Activated CD4-positive, alpha-beta T cell treated with anti-CD3 and anti-CD28 coated beads for 36 hours (primary cell): ENCODE data around the gene TPP1. TPM values are rescaled to one million over a fixed set of nuclear protein-coding genes. Genes with fewer than 3 reads are reported as not detected.

Experiments
- ATAC-seq: fragments of 200-7000 bp; cut with Tn5 transposase; one replicate; pipeline ENCODE4 v1.10.0; 2021; ENCODE audit warnings: mild to moderate bottlenecking, moderate library complexity
- CTCF ChIA-PET: fragments of 350-600 bp; sonication (Branson Sonifier 250); formaldehyde crosslinking; loops from one replicate; lab custom pipeline; 2021; ENCODE audit warnings: antibody characterized with exemption; lab: Charles Lee
- POLR2A ChIA-PET: fragments of 350-600 bp; sonication (Branson Sonifier 250); formaldehyde crosslinking; loops from one replicate; lab custom pipeline; 2021; ENCODE audit warnings: antibody characterized with exemption, inconsistent platforms; lab: Charles Lee
- DNase-seq: peaks from one replicate; pipeline ENCODE4 v3.0.0-alpha.2; 2020
- H3K27ac Mint-ChIP-seq: one replicate; pipeline ENCODE4 v1.8.0; 2021; ENCODE audit warnings: mixed read lengths
- H3K27me3 Mint-ChIP-seq: one replicate; pipeline ENCODE4 v1.8.0; 2021; ENCODE audit warnings: mixed read lengths
- H3K36me3 Mint-ChIP-seq: one replicate; pipeline ENCODE4 v1.8.0; 2021; ENCODE audit warnings: low read depth, mixed read lengths
- H3K4me1 Mint-ChIP-seq: one replicate; pipeline ENCODE4 v1.8.0; 2021; ENCODE audit warnings: mixed read lengths
- H3K4me3 Mint-ChIP-seq: one replicate; pipeline ENCODE4 v1.8.0; 2021; ENCODE audit warnings: mild to moderate bottlenecking, moderate library complexity, mixed read lengths
- H3K9me3 Mint-ChIP-seq: one replicate; pipeline ENCODE4 v1.8.0; 2021; ENCODE audit warnings: low read depth, mixed read lengths
- intact Hi-C, 2 experiments: fragments of 100-400 bp; cut with DNase I in 1 of 2; cut with micrococcal nuclease in 1 of 2; formaldehyde crosslinking; loops; one replicate each; pipeline versions ENCODE4 v1.14.2 to v1.15.1; 2022 to 2024; cut with DNase I, micrococcal nuclease
- total RNA-seq, 2 experiments: library from RNA; stranded (reverse); gene quantifications; one replicate each; pipeline ENCODE4 v1.2.3, GENCODE V29; 2021

The TPP1 gene
- total RNA-seq, 2 experiments from 2014 or later, result 38.1 to 47.9 TPM

- no peaks in the 10 kb centered on the region for H3K36me3 Mint-ChIP-seq
- no peak overlapping the region for H3K27ac Mint-ChIP-seq
- POLR2A ChIA-PET, result interaction anchor here (0.6 kb wide), 1 partner anchor 26 kb away, joined by 3 read pairs; no protein-coding TSS in a partner anchor
- DNase-seq, result no peak
- no peak overlapping the region for H3K4me3 Mint-ChIP-seq
- no peaks in the 10 kb centered on the region for H3K4me1 Mint-ChIP-seq
- H3K27me3 Mint-ChIP-seq, result no peaks in the 10 kb centered on the region
- CTCF ChIA-PET, result no interaction called here
- intact Hi-C loops, result no loop called here
- no peak for ATAC-seq
- H3K9me3 Mint-ChIP-seq, result no peaks in the 10 kb centered on the region
Observed at GRCh38 chr11:6634534-6634933, 15.3 kb upstream of the TPP1 start.

- no peaks in the 10 kb centered on the region for H3K27me3 Mint-ChIP-seq
- CTCF ChIA-PET, result interaction anchor here (0.7 to 1.1 kb wide), 2 partner anchors 23 to 1917 kb away, joined by 3 to 4 read pairs; no protein-coding TSS in a partner anchor
- no peak overlapping the region for H3K4me3 Mint-ChIP-seq
- intact Hi-C loops, result no loop called here
- H3K27ac Mint-ChIP-seq, result no peak overlapping the region
- no peaks in the 10 kb centered on the region for H3K36me3 Mint-ChIP-seq
- DNase-seq, result no peak
- H3K4me1 Mint-ChIP-seq, result no peaks in the 10 kb centered on the region
- no peaks in the 10 kb centered on the region for H3K9me3 Mint-ChIP-seq
- ATAC-seq, result no peak
- POLR2A ChIA-PET, result interaction anchor here (0.6 kb wide), 1 partner anchor 25 kb away, joined by 3 read pairs; no protein-coding TSS in a partner anchor
Observed at GRCh38 chr11:6633422-6634408, 14.5 kb upstream of the TPP1 start.

- Mint-ChIP-seq H3K9me3 (no peaks in the 10 kb centered on the region), H3K27me3 (no peaks in the 10 kb centered on the region), H3K27ac (no peak overlapping the region), H3K4me3 (no peak overlapping the region), H3K4me1 (peaks cover 6% of the 10 kb centered on the region), H3K36me3 (no peaks in the 10 kb centered on the region)
- DNase-seq (peak; percentile 20), ATAC-seq (peak; percentile 31)
- ChIA-PET CTCF (interaction anchor here (1.0 to 1.1 kb wide), 2 partner anchors 24 to 35 kb away, joined by 3 to 4 read pairs; no protein-coding TSS in a partner anchor), POLR2A (no interaction called here)
- intact Hi-C loops, result no loop called here
Observed at GRCh38 chr11:6632116-6633073, 13.2 kb upstream of the TPP1 start.

GRCh38 chr11:6631361-6631890 is 12.2 kb upstream of the TPP1 start:
- Mint-ChIP-seq H3K27me3 (no peaks in the 10 kb centered on the region), H3K4me1 (peaks cover 8% of the 10 kb centered on the region), H3K9me3 (no peaks in the 10 kb centered on the region), H3K27ac (no peak overlapping the region), H3K4me3 (no peak overlapping the region), H3K36me3 (no peaks in the 10 kb centered on the region)
- ATAC-seq (no peak), DNase-seq (no peak)
- intact Hi-C loops, result no loop called here
- CTCF ChIA-PET, result interaction anchor here (0.7 to 1.0 kb wide), 3 partner anchors 36 to 107 kb away, joined by 3 read pairs; no protein-coding TSS in a partner anchor
- POLR2A ChIA-PET, result no interaction called here

- CTCF ChIA-PET, result interaction anchor here (0.7 to 1.0 kb wide), 3 partner anchors 20 to 61 kb away, joined by 3 read pairs; no protein-coding TSS in a partner anchor
- POLR2A ChIA-PET, result no interaction called here
- Mint-ChIP-seq H3K36me3 (no peaks in the 10 kb centered on the region), H3K27ac (no peak overlapping the region), H3K4me3 (no peak overlapping the region), H3K27me3 (no peaks in the 10 kb centered on the region), H3K9me3 (no peaks in the 10 kb centered on the region), H3K4me1 (peaks cover 8% of the 10 kb centered on the region)
- ATAC-seq, result no peak
- no peak for DNase-seq
- intact Hi-C loops, result no loop called here
Observed at GRCh38 chr11:6630632-6631291, 11.5 kb upstream of the TPP1 start.

GRCh38 chr11:6629892-6630631 is 10.8 kb upstream of the TPP1 start:
- no peak overlapping the region for H3K27ac Mint-ChIP-seq
- CTCF ChIA-PET, result interaction anchor here (0.7 kb wide), 1 partner anchor 20 kb away, joined by 3 read pairs; no protein-coding TSS in a partner anchor
- H3K27me3 Mint-ChIP-seq, result no peaks in the 10 kb centered on the region
- intact Hi-C loops, result no loop called here
- H3K4me3 Mint-ChIP-seq, result no peak overlapping the region
- H3K36me3 Mint-ChIP-seq, result no peaks in the 10 kb centered on the region
- no peak for ATAC-seq
- no peak for DNase-seq
- POLR2A ChIA-PET, result no interaction called here
- peaks cover 8% of the 10 kb centered on the region for H3K4me1 Mint-ChIP-seq
- H3K9me3 Mint-ChIP-seq, result no peaks in the 10 kb centered on the region

- no peak for ATAC-seq
- H3K9me3 Mint-ChIP-seq, result no peaks in the 10 kb centered on the region
- peaks cover 8% of the 10 kb centered on the region for H3K4me1 Mint-ChIP-seq
- intact Hi-C loops, result no loop called here
- H3K4me3 Mint-ChIP-seq, result no peak overlapping the region
- H3K27ac Mint-ChIP-seq, result no peak overlapping the region
- H3K27me3 Mint-ChIP-seq, result no peaks in the 10 kb centered on the region
- no peak for DNase-seq
- ChIA-PET POLR2A (no interaction called here), CTCF (no interaction called here)
- no peaks in the 10 kb centered on the region for H3K36me3 Mint-ChIP-seq
Observed at GRCh38 chr11:6629573-6629891, 10.3 kb upstream of the TPP1 start.

GRCh38 chr11:6628526-6628925 is 9.3 kb upstream of the TPP1 start:
- CTCF ChIA-PET, result interaction anchor here (1.2 kb wide), 1 partner anchor 143 kb away, joined by 3 read pairs; no protein-coding TSS in a partner anchor

GRCh38 chr11:6627762-6628241 is 8.6 kb upstream of the TPP1 start:
- ATAC-seq, result peak; percentile 84
- CTCF ChIA-PET, result interaction anchor here (0.8 to 1.2 kb wide), 3 partner anchors 20 to 248 kb away, joined by 3 read pairs; no protein-coding TSS in a partner anchor

More at GRCh38 chr11:6628526-6628925, 9.3 kb upstream of the TPP1 start:
- no peaks in the 10 kb centered on the region for H3K27me3 Mint-ChIP-seq
- POLR2A ChIA-PET, result no interaction called here
- DNase-seq (no peak), ATAC-seq (no peak)
- intact Hi-C loops, result no loop called here
- H3K36me3 Mint-ChIP-seq, result no peaks in the 10 kb centered on the region
- peaks cover 8% of the 10 kb centered on the region for H3K4me1 Mint-ChIP-seq
- H3K4me3 Mint-ChIP-seq, result no peak overlapping the region
- H3K27ac Mint-ChIP-seq, result no peak overlapping the region
- no peaks in the 10 kb centered on the region for H3K9me3 Mint-ChIP-seq

More at GRCh38 chr11:6627762-6628241, 8.6 kb upstream of the TPP1 start:
- DNase-seq, result peak; percentile 26
- H3K9me3 Mint-ChIP-seq, result no peaks in the 10 kb centered on the region
- intact Hi-C loops, result no loop called here
- no peaks in the 10 kb centered on the region for H3K36me3 Mint-ChIP-seq
- H3K4me3 Mint-ChIP-seq, result no peak overlapping the region
- POLR2A ChIA-PET, result no interaction called here
- peak overlapping the region; percentile 63 for H3K27ac Mint-ChIP-seq
- peaks cover 8% of the 10 kb centered on the region for H3K4me1 Mint-ChIP-seq
- H3K27me3 Mint-ChIP-seq, result no peaks in the 10 kb centered on the region
